HCT116 (cell line): Measurements from ENCODE around the gene WWOX.

ENCODE experiments used
- ATF3 ChIP-seq: IDR thresholded peaks from 2 replicates; pipeline ENCODE4 v1.6.1; 2012
- CTCF ChIP-seq, 3 experiments: fragments of 200-600 bp in 1 of 3; sonication (generic) in 1 of 3; IDR thresholded peaks in 2 of 3; conservative IDR thresholded peaks in 1 of 3; 2 replicates each; pipeline ENCODE4 v1.5.1; 2012 to 2017; ENCODE audit warnings: low read depth in 2 of 3, low read length in 2 of 3, antibody characterized with exemption in 1 of 3, borderline replicate concordance in 1 of 3, control low read depth in 1 of 3, mild to moderate bottlenecking in 1 of 3, mixed read lengths in 1 of 3, mixed run types in 1 of 3, moderate library complexity in 1 of 3; ENCODE audit not compliant: insufficient read depth in 1 of 3
- EGR1 ChIP-seq: IDR thresholded peaks from 2 replicates; pipeline ENCODE4 v1.6.1; 2012; ENCODE audit warnings: low read depth
- ELF1 ChIP-seq: IDR thresholded peaks from 2 replicates; pipeline ENCODE4 v1.6.1; 2012; ENCODE audit warnings: low read depth, borderline replicate concordance
- EZH2 ChIP-seq: fragments of 200-600 bp; sonication (generic); IDR thresholded peaks from 2 replicates; pipeline ENCODE4 v1.6.1; 2017; ENCODE audit warnings: antibody characterized with exemption, mixed run types
- EZH2phosphoT487 ChIP-seq: fragments of 200-600 bp; IDR thresholded peaks from 2 replicates; pipeline ENCODE4 v1.6.1; 2018; ENCODE audit warnings: antibody characterized with exemption, borderline replicate concordance
- JUND ChIP-seq: IDR thresholded peaks from 2 replicates; pipeline ENCODE4 v1.6.1; 2012
- POLR2A ChIP-seq: IDR thresholded peaks from 2 replicates; pipeline ENCODE4 v1.7.0; 2011; ENCODE audit warnings: borderline replicate concordance; ENCODE audit not compliant: insufficient read depth, insufficient read length; ENCODE audit errors: extremely low read depth
- POLR2AphosphoS5 ChIP-seq: IDR thresholded peaks from 2 replicates; pipeline ENCODE4 v1.6.1; 2011; ENCODE audit warnings: mild to moderate bottlenecking, low read depth, low read length, moderate library complexity
- REST ChIP-seq: IDR thresholded peaks from 2 replicates; pipeline ENCODE4 v1.6.1; 2012; ENCODE audit warnings: low read depth
- ZNF274 ChIP-seq: fragments of 200-500 bp; sonication (Bioruptor generic); IDR thresholded peaks from 2 replicates; pipeline ENCODE4 v1.6.1; 2014; ENCODE audit warnings: mild to moderate bottlenecking, low read depth, low read length, inconsistent platforms

- no peak for TF ChIP-seq POLR2A
- TF ChIP-seq CTCF (IDR thresholded peaks at IDR 0.05 in 2 of 3, conservative IDR thresholded peaks at IDR 0.05 in 1 of 3; ENCODE audit: borderline replicate concordance in 1 of 3, insufficient read depth in 1 of 3, low read depth in 2 of 3, low read length in 2 of 3) = no peak
- no peak for TF ChIP-seq ZNF274
- TF ChIP-seq EZH2 = no peak
- TF ChIP-seq EZH2phosphoT487 = no peak
- no peak for TF ChIP-seq POLR2AphosphoS5
- TF ChIP-seq ATF3 = no peak
- no peak for TF ChIP-seq JUND
- no peak for TF ChIP-seq REST
- TF ChIP-seq EGR1 = no peak
- no peak for TF ChIP-seq ELF1
Observed at GRCh38 chr16:78436846-78437245, 337.4 kb downstream of the WWOX start.
